Neural cell (in vitro differentiated cells): ENCODE measurements around the gene ERBB4. TPM values are rescaled to one million over a fixed set of nuclear protein-coding genes. Genes with fewer than 3 reads are reported as not detected.

Experiments
- H2AFZ ChIP-seq: fragments of 200-600, 300-800 bp; sonication (generic), shearing (Covaris generic); 2 replicates; pipeline ENCODE4 v1.6.0; 2014; ENCODE audit warnings: low read depth, mild to moderate bottlenecking, antibody characterized with exemption, low read length, moderate library complexity
- H3F3A ChIP-seq: fragments of 200-600 bp; shearing (Covaris generic); 2 replicates; pipeline ENCODE4 v1.6.1; 2016; ENCODE audit warnings: mild to moderate bottlenecking, moderate library complexity, mixed read lengths, antibody characterized with exemption, low read length; ENCODE audit not compliant: insufficient read depth, poor library complexity, severe bottlenecking
- H3K27ac ChIP-seq: fragments of 200-600, 300-800 bp; sonication (generic), shearing (Covaris generic); 2 replicates; pipeline ENCODE4 v1.5.1; 2014; ENCODE audit warnings: mild to moderate bottlenecking, low read length, moderate library complexity
- H3K27me3 ChIP-seq: fragments of 300-800, 200-600 bp; sonication (generic), shearing (Covaris generic); 2 replicates; pipeline ENCODE4 v1.6.0; 2014; ENCODE audit warnings: mild to moderate bottlenecking, low read depth, low read length, moderate library complexity; ENCODE audit not compliant: insufficient read depth
- H3K36me3 ChIP-seq: fragments of 300-800, 200-600 bp; sonication (generic), shearing (Covaris generic); 2 replicates; pipeline ENCODE4 v1.5.1; 2014; ENCODE audit warnings: mild to moderate bottlenecking, antibody characterized with exemption, low read length, moderate library complexity; ENCODE audit not compliant: insufficient read depth
- H3K4me2 ChIP-seq: fragments of 300-800, 200-600 bp; sonication (generic), shearing (Covaris generic); 2 replicates; pipeline ENCODE4 v1.6.0; 2014; ENCODE audit warnings: mild to moderate bottlenecking, low read length
- H3K4me3 ChIP-seq: fragments of 300-800, 200-600 bp; sonication (generic), shearing (Covaris generic); 2 replicates; pipeline ENCODE4 v1.5.1; 2014; ENCODE audit warnings: mild to moderate bottlenecking, low read length, moderate library complexity
- H3K79me2 ChIP-seq: fragments of 200-600 bp; shearing (Covaris generic); replicated peaks from 2 replicates; pipeline ENCODE4 v1.6.0; 2014; ENCODE audit warnings: mild to moderate bottlenecking, low read length, moderate library complexity; ENCODE audit not compliant: insufficient read depth
- H3K9ac ChIP-seq: fragments of 300-800, 200-600 bp; sonication (generic), shearing (Covaris generic); 2 replicates; pipeline ENCODE4 v1.6.1; 2016; ENCODE audit warnings: mild to moderate bottlenecking, low read length, mixed read lengths
- H3K9me2 ChIP-seq: fragments of 200-600 bp; shearing (Covaris generic); 2 replicates; pipeline ENCODE4 v1.6.1; 2016; ENCODE audit warnings: mild to moderate bottlenecking, low read length, mixed read lengths; ENCODE audit not compliant: insufficient read depth
- H3K9me3 ChIP-seq: fragments of 200-600, 300-800 bp; sonication (generic), shearing (Covaris generic); 2 replicates; pipeline ENCODE4 v1.6.1; 2016; ENCODE audit warnings: mild to moderate bottlenecking, mixed run types, low read length, moderate library complexity, mixed read lengths
- H4K20me1 ChIP-seq: fragments of 200-600 bp; shearing (Covaris generic); 2 replicates; pipeline ENCODE4 v1.6.1; 2016; ENCODE audit warnings: mild to moderate bottlenecking, mixed run types; ENCODE audit not compliant: insufficient read depth
- CTCF ChIP-seq: fragments of 450-650 bp; IDR thresholded peaks from 2 replicates; pipeline ENCODE4 v1.5.1; 2014; ENCODE audit warnings: antibody characterized with exemption, mild to moderate bottlenecking, moderate library complexity; ENCODE audit not compliant: poor library complexity, severe bottlenecking
- EP300 ChIP-seq: fragments of 450-650 bp; conservative IDR thresholded peaks from 2 replicates; pipeline ENCODE4 v1.6.1; 2014; ENCODE audit warnings: antibody characterized with exemption, mild to moderate bottlenecking, moderate library complexity; ENCODE audit not compliant: poor library complexity, severe bottlenecking
- EZH2 ChIP-seq: fragments of 200-600, 300-800 bp; shearing (Covaris generic), sonication (generic); IDR thresholded peaks from 2 replicates; pipeline ENCODE4 v1.6.1; 2014; ENCODE audit warnings: antibody characterized with exemption, low read length, borderline replicate concordance, mild to moderate bottlenecking; ENCODE audit not compliant: insufficient read depth, poor library complexity, severe bottlenecking
- MXI1 ChIP-seq: fragments of 450-650 bp; conservative IDR thresholded peaks from 2 replicates; pipeline ENCODE4 v1.6.1; 2014; ENCODE audit warnings: antibody characterized with exemption, mild to moderate bottlenecking; ENCODE audit not compliant: poor library complexity, severe bottlenecking
- POLR2AphosphoS5 ChIP-seq: IDR thresholded peaks from 2 replicates; pipeline ENCODE4 v1.6.1; 2012
- RAD21 ChIP-seq: fragments of 450-650 bp; conservative IDR thresholded peaks from 2 replicates; pipeline ENCODE4 v1.6.1; 2014; ENCODE audit warnings: antibody characterized with exemption, mild to moderate bottlenecking, moderate library complexity
- REST ChIP-seq: IDR thresholded peaks from 2 replicates; pipeline ENCODE4 v1.6.1; 2012; ENCODE audit warnings: borderline replicate concordance
- SMC3 ChIP-seq: fragments of 450-650 bp; conservative IDR thresholded peaks from 2 replicates; pipeline ENCODE4 v1.6.1; 2014; ENCODE audit warnings: antibody characterized with exemption, mild to moderate bottlenecking, moderate library complexity; ENCODE audit not compliant: poor library complexity
- TAF1 ChIP-seq: IDR thresholded peaks from 2 replicates; pipeline ENCODE4 v1.6.1; 2012; ENCODE audit warnings: low read depth
- polyA plus RNA-seq: library from polyadenylated mRNA; depleted of rRNA; stranded (reverse); fragments of >200 nt; gene quantifications from 2 replicates; pipeline ENCODE4 v1.2.3, GENCODE V29; 2014

Gene ERBB4
- polyA plus RNA-seq, 1 donor from 2014 or later: 0.69 TPM

GRCh38 chr2:212170382-212170781 lies 368.2 kb downstream of the ERBB4 start:
- Histone ChIP-seq H3F3A (no peaks in the 10 kb centered on the region), H3K9me2 (no peaks in the 10 kb centered on the region), H3K4me2 (no peak overlapping the region), H3K9me3 (no peaks in the 10 kb centered on the region), H2AFZ (no peak overlapping the region), H3K4me3 (no peak overlapping the region), H3K27ac (no peak overlapping the region), H3K36me3 (no peaks in the 10 kb centered on the region), H3K79me2 (no peaks in the 10 kb centered on the region), H3K27me3 (no peaks in the 10 kb centered on the region), H4K20me1 (no peaks in the 10 kb centered on the region), H3K9ac (no peak overlapping the region)
- TF ChIP-seq POLR2AphosphoS5 (no peak), RAD21 (no peak)

GRCh38 chr2:212158081-212158480 lies 380.5 kb downstream of the ERBB4 start:
- no peak overlapping the region for H2AFZ ChIP-seq
- H3K27me3 ChIP-seq: no peaks in the 10 kb centered on the region
- no peaks in the 10 kb centered on the region for H4K20me1 ChIP-seq

More at GRCh38 chr2:212158081-212158480, 380.5 kb downstream of the ERBB4 start:
- Histone ChIP-seq H3K9ac (no peak overlapping the region), H3K4me2 (no peak overlapping the region), H3K9me2 (no peaks in the 10 kb centered on the region), H3K36me3 (no peaks in the 10 kb centered on the region), H3K27ac (no peak overlapping the region), H3K79me2 (no peaks in the 10 kb centered on the region), H3F3A (peaks cover 6% of the 10 kb centered on the region), H3K9me3 (no peaks in the 10 kb centered on the region), H3K4me3 (no peak overlapping the region)
- TF ChIP-seq RAD21 (no peak), CTCF (no peak), SMC3 (no peak), POLR2AphosphoS5 (no peak), EZH2 (no peak), MXI1 (no peak), EP300 (no peak), REST (no peak), TAF1 (no peak)
